Breast epithelium (tissue), 4 donors: ENCODE results near the gene CLSTN1. TPM values are rescaled to one million over a fixed set of nuclear protein-coding genes. Genes with fewer than 3 reads are reported as not detected.

Experiments
- DNase-seq, 2 donors: peaks; one replicate each; pipeline ENCODE4 v3.0.0-alpha.2; 2019; ENCODE audit warnings: low spot score in 2 of 2
- H3K27ac ChIP-seq, 2 donors: fragments of 200-600 bp; sonication (generic) in 1 of 2; one replicate each; pipeline ENCODE4 v1.5.1; 2016 to 2019; ENCODE audit warnings: mild to moderate bottlenecking in 1 of 2
- H3K27me3 ChIP-seq, 2 donors: fragments of 200-600 bp; sonication (generic) in 1 of 2; one replicate each; pipeline versions ENCODE4 v1.5.1 to v1.6.0; 2017 to 2019; ENCODE audit warnings: control low read depth in 1 of 2, mild to moderate bottlenecking in 1 of 2
- H3K36me3 ChIP-seq: fragments of 200-600 bp; one replicate; pipeline ENCODE4 v1.5.1; 2019
- H3K4me1 ChIP-seq, 2 donors: fragments of 200-600 bp; sonication (generic); one replicate each; pipeline ENCODE4 v1.5.1; 2016 to 2019; ENCODE audit warnings: control low read depth in 1 of 2
- H3K4me3 ChIP-seq, 3 donors: fragments of 200-600 bp; sonication (generic); 1 replicate in 2 of 3; 2 replicates in 1 of 3; pipeline ENCODE4 v1.5.1; 2016 to 2019; ENCODE audit warnings: mild to moderate bottlenecking in 3 of 3, moderate library complexity in 2 of 3
- H3K9me3 ChIP-seq, 2 donors: fragments of 200-600 bp; sonication (generic) in 1 of 2; one replicate each; pipeline ENCODE4 v1.5.1; 2016 to 2019; ENCODE audit warnings: control low read depth in 1 of 2
- CTCF ChIP-seq, 3 donors: fragments of 450-650 bp; IDR thresholded peaks; one replicate each; pipeline ENCODE4 v1.5.1; 2016 to 2017; ENCODE audit warnings: antibody characterized with exemption in 3 of 3, mild to moderate bottlenecking in 3 of 3, moderate library complexity in 3 of 3
- POLR2A ChIP-seq: fragments of 450-650 bp; IDR thresholded peaks from one replicate; pipeline ENCODE4 v1.6.1; 2016; ENCODE audit warnings: antibody characterized with exemption, mild to moderate bottlenecking, moderate library complexity
- POLR2AphosphoS5 ChIP-seq, 3 donors: sonication (generic); formaldehyde crosslinking; IDR thresholded peaks; one replicate each; pipeline ENCODE4 v1.6.1; 2017; ENCODE audit warnings: antibody characterized with exemption in 3 of 3
- intact Hi-C: fragments of 100-400 bp; cut with DNase I; formaldehyde crosslinking; loops from one replicate; pipeline ENCODE4 v1.15.1; 2023; ENCODE audit warnings: low total_unique reads
- total RNA-seq, 3 donors: library from RNA; depleted of rRNA; stranded (reverse); fragments of >200 nt; gene quantifications; one replicate each; pipeline ENCODE4 v1.1.0, GENCODE V29; 2016

The CLSTN1 gene
- total RNA-seq, 3 donors from 2014 or later = 25.4 to 47.5 (median 42.3) TPM

- intact Hi-C loops = loop anchor here (10.0 kb wide), 1 partner anchor 75 kb away; no protein-coding TSS in a partner anchor
- DNase-seq = peak in 1 of 2 donors; percentile 45
- H3K36me3 ChIP-seq = no peaks in the 10 kb centered on the region
- H3K4me1 ChIP-seq = peaks cover 0 to 11% of the 10 kb centered on the region in 2 donors
- no peaks in the 10 kb centered on the region for H3K9me3 ChIP-seq
- TF ChIP-seq POLR2A (no peak), POLR2AphosphoS5 (IDR thresholded peaks at IDR 0.05) (no peak), CTCF (IDR thresholded peaks at IDR 0.05) (no peak)
- peak overlapping the region; percentile 55 to 76 for H3K27ac ChIP-seq
- H3K4me3 ChIP-seq = no peak overlapping the region
- H3K27me3 ChIP-seq = no peaks in the 10 kb centered on the region
These were observed 35.7 kb upstream of the CLSTN1 start for GRCh38 chr1:9859281-9860014.

GRCh38 chr1:9858293-9859035 is 34.7 kb upstream of the CLSTN1 start:
- Histone ChIP-seq H3K4me3 (no peak overlapping the region), H3K9me3 (no peaks in the 10 kb centered on the region), H3K36me3 (no peaks in the 10 kb centered on the region), H3K4me1 (peaks cover 0 to 7% of the 10 kb centered on the region in 2 donors), H3K27ac (peak overlapping the region; percentile 55 to 76), H3K27me3 (no peaks in the 10 kb centered on the region)
- intact Hi-C loops = no loop called here
- no peak for DNase-seq
- TF ChIP-seq CTCF (IDR thresholded peaks at IDR 0.05) (no peak), POLR2AphosphoS5 (IDR thresholded peaks at IDR 0.05) (no peak), POLR2A (no peak)

- H3K36me3 ChIP-seq = no peaks in the 10 kb centered on the region
- TF ChIP-seq CTCF (IDR thresholded peaks at IDR 0.05) (no peak), POLR2AphosphoS5 (IDR thresholded peaks at IDR 0.05) (no peak), POLR2A (no peak)
- H3K4me3 ChIP-seq = no peak overlapping the region
- intact Hi-C loops = no loop called here
- H3K4me1 ChIP-seq = no peaks in the 10 kb centered on the region
- DNase-seq = no peak
- no peaks in the 10 kb centered on the region for H3K27me3 ChIP-seq
- no peak overlapping the region for H3K27ac ChIP-seq
- H3K9me3 ChIP-seq = no peaks in the 10 kb centered on the region
These were observed 31.4 kb upstream of the CLSTN1 start for GRCh38 chr1:9855186-9855585.

- Histone ChIP-seq H3K4me3 (no peak overlapping the region), H3K9me3 (no peaks in the 10 kb centered on the region), H3K27ac (peak overlapping the region; percentile 82 to 92), H3K27me3 (no peaks in the 10 kb centered on the region), H3K4me1 (no peaks in the 10 kb centered on the region), H3K36me3 (no peaks in the 10 kb centered on the region)
- TF ChIP-seq POLR2AphosphoS5 (IDR thresholded peaks at IDR 0.05) = no peak
- TF ChIP-seq POLR2A = no peak
- no peak for TF ChIP-seq CTCF (IDR thresholded peaks at IDR 0.05)
- intact Hi-C loops = no loop called here
- DNase-seq = no peak
These were observed 29.5 kb upstream of the CLSTN1 start for GRCh38 chr1:9853249-9853595.
